ENCODE measurements around the gene CELF2.

- TF ChIP-seq CTCF (IDR thresholded peaks at IDR 0.05) = no peak
- no peak for TF ChIP-seq POLR2A (IDR thresholded peaks at IDR 0.05)
Measured at GRCh38 chr10:11179516-11180105, 161.9 kb downstream of the CELF2 start.

Measured in vagina (tissue), 2 donors.